Measurements from ENCODE around the gene EXD2. TPM values are rescaled to one million over a fixed set of nuclear protein-coding genes. Genes with fewer than 3 reads are reported as not detected.
A peak's percentile ranks its signal among the peaks of the same experiment; 100 is the strongest.

Gene EXD2
- total RNA-seq, 8 experiments from 2014 or later = 6.3 to 28.4 (median 18.8) TPM

- peak in 4 of 8 experiments; percentile 1 to 20 (median 4) for ATAC-seq (replicated peaks in 6 of 8)
- in situ Hi-C loops (cut with MboI; ENCODE audit: low pct_unique_long_range_greater_than_20kb in 2 of 9, low sequenced_read_pairs in 9 of 9, unreplicated experiment in 9 of 9) = loop anchor here in 2 of 9 experiments (25.0 kb wide), 1 partner anchor 200 kb away; no protein-coding TSS in a partner anchor
- 0 to 67% (median 17%) methylated on average over 1 to 2 of the region's 5 CpGs; no CpG with 5 or more reads in 3 of the 10 experiments for WGBS, 10 experiments
- Histone ChIP-seq H3K4me1 (replicated peaks in 1 of 2) (peaks cover 31 to 33% of the 10 kb centered on the region in 2 donors), H3K4me3 (peak overlapping the region; percentile 44 to 74 (median 59)), H3K27ac (no peak overlapping the region)
Observed at GRCh38 chr14:69261761-69262331, 70.5 kb downstream of the EXD2 start.

DNA sequence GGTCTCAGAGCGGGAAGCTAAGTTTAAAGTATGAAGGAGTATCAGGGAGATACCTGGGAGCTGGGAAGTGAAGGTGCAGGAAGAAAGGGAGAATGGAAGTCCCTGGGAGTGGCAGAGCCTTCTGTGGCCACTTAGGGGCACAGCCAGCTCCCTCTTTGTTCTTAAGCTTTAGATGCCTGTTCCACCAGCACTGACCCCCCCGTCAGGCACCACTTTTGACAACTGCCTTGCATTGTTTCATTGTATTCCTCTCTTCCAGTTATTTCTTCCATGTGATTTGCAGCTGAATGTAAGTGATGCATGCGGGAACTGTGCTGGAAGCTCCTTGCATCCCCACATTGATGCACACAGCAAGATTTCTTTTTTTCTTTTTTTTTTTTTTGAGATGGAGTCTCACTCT, 71.2 kb downstream of the EXD2 start:
- in situ Hi-C loops (cut with MboI; ENCODE audit: low pct_unique_long_range_greater_than_20kb in 2 of 9, low sequenced_read_pairs in 9 of 9, unreplicated experiment in 9 of 9) = loop anchor here in 2 of 9 experiments (25.0 kb wide), 1 partner anchor 200 kb away; no protein-coding TSS in a partner anchor
- no peak overlapping the region for H3K27ac ChIP-seq
- no peak for ATAC-seq (replicated peaks in 6 of 8)
- H3K4me1 ChIP-seq (replicated peaks in 1 of 2) = peaks cover 31 to 33% of the 10 kb centered on the region in 2 donors
- WGBS, 10 experiments = 0 to 92% (median 54%) methylated on average over 1 to 3 of the region's 3 CpGs; no CpG with 5 or more reads in 2 of the 10 experiments
- peak overlapping the region in 1 of 5 donors; percentile 59 for H3K4me3 ChIP-seq

GRCh38 chr14:69263364-69263763, 72.1 kb downstream of the EXD2 start:
- in situ Hi-C loops (cut with MboI; ENCODE audit: low pct_unique_long_range_greater_than_20kb in 2 of 9, low sequenced_read_pairs in 9 of 9, unreplicated experiment in 9 of 9) = loop anchor here in 2 of 9 experiments (25.0 kb wide), 1 partner anchor 199 kb away; no protein-coding TSS in a partner anchor
- Histone ChIP-seq H3K4me1 (replicated peaks in 1 of 2) (peaks cover 31 to 33% of the 10 kb centered on the region in 2 donors), H3K4me3 (peak overlapping the region in 1 of 5 donors; percentile 5), H3K27ac (peak overlapping the region in 1 of 2 donors; percentile 31)
- ATAC-seq (replicated peaks in 6 of 8) = peak in 7 of 8 experiments; percentile 17 to 78 (median 33)
- 0 to 100% (median 73%) methylated on average over 1 to 5 of the region's 6 CpGs; no CpG with 5 or more reads in 5 of the 10 experiments for WGBS, 10 experiments

DNA sequence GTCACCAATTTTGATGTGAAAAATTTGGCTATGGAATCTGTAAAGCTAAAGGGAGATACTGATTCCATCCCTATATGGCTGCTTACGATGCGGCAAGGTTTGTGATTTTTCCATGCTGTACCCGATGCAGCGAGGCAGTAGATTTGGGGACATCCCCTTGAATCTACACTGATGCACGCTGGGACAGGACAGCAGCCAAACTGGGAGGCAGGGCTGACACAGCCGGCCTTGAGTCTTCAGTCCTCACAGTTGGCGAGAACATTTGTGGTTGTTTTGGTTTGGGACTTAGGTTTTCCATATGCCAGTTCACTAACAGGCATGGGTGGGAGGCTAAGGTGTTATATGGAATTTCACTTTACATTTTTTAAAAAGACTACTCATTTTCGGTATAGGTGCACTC, 72.5 kb downstream of the EXD2 start:
- peak in 2 of 8 experiments; percentile 4 to 5 for ATAC-seq (replicated peaks in 6 of 8)
- Histone ChIP-seq H3K4me3 (no peak overlapping the region), H3K27ac (no peak overlapping the region)

DNA sequence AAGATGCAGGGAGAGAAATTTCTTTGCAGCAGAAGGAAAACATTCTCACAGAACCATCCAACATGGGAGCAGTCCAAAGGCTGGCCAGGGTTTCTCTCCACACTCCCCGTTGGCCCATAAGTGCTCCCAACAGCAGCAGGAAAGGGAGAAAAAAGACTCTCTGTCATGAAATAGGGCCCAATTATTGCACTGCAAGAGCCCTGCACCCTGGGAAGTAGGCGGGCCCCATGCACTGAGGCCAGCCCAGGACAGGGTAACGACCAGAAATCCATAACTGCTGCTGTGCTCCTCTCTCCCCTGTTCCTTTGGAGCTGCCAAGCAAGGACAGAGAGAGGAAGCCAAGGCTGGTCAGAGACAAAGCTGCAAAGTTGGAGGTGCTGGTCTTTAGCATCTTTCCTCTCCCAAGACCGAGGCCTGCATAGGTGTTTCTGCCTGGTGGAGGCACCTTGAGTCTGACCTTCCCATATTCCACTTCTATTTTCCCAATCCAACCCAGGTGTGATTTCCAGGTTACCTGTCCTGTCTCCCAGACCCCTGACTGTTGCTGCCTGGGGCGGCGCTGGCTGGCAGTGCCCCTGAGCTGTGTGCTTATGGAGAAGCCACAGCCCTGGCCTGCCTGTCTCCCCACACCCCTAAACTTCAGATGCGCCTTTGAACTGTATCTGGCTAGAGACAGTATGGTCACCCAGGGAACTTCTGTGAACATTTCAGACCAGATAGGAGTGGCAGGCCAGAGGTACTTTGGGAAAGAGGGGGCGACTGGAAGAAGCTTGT, 75.5 kb downstream of the EXD2 start:
- peaks cover 21 to 23% of the 10 kb centered on the region in 2 donors for H3K4me1 ChIP-seq (replicated peaks in 1 of 2)
- H3K27ac ChIP-seq = no peak overlapping the region
- in situ Hi-C loops (cut with MboI; ENCODE audit: low pct_unique_long_range_greater_than_20kb in 2 of 9, low sequenced_read_pairs in 9 of 9, unreplicated experiment in 9 of 9) = loop anchor here in 2 of 9 experiments (25.0 kb wide), 1 partner anchor 196 kb away; no protein-coding TSS in a partner anchor
- no peak overlapping the region for H3K4me3 ChIP-seq
- ATAC-seq (replicated peaks in 6 of 8) = no peak
- 63 to 100% (median 74%) methylated on average over 1 to 4 of the region's 8 CpGs; no CpG with 5 or more reads in 3 of the 10 experiments for WGBS, 10 experiments

More for the DNA sequence above, 72.5 kb downstream of the EXD2 start:
- WGBS, 10 experiments = 0 to 100% (median 0%) methylated on average over 1 to 7 of the region's 8 CpGs; no CpG with 5 or more reads in 3 of the 10 experiments
- peaks cover 28 to 31% of the 10 kb centered on the region in 2 donors for H3K4me1 ChIP-seq (replicated peaks in 1 of 2)
- in situ Hi-C loops (cut with MboI; ENCODE audit: low pct_unique_long_range_greater_than_20kb in 2 of 9, low sequenced_read_pairs in 9 of 9, unreplicated experiment in 9 of 9) = loop anchor here in 2 of 9 experiments (25.0 kb wide), 1 partner anchor 199 kb away; no protein-coding TSS in a partner anchor

DNA sequence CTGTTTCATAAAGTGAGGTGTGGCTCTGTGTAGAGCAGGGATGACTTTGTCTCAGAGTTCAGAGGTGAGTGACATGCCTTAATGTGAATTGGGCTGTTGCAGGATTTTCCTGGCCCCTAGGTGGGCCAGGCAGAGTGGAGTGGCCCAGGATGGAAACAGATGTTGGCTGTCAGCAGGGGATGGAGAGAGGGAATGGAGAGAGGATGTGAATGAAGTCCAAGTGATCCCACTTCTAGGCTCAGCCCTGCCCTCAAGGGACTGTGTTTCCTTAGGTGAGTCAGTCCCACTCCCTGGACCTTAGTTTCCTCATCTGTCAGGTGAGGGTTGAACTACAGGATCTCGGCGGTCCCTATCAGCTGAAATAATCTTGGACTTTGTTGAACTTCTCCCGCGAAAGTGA, 76.2 kb downstream of the EXD2 start:
- no peak for ATAC-seq (replicated peaks in 6 of 8)
- H3K4me1 ChIP-seq (replicated peaks in 1 of 2) = peaks cover 15% of the 10 kb centered on the region in 2 donors
- 65 to 100% (median 95%) methylated on average over 1 to 4 of the region's 4 CpGs; no CpG with 5 or more reads in 6 of the 10 experiments for WGBS, 10 experiments
- H3K4me3 ChIP-seq = no peak overlapping the region
- in situ Hi-C loops (cut with MboI; ENCODE audit: low pct_unique_long_range_greater_than_20kb in 2 of 9, low sequenced_read_pairs in 9 of 9, unreplicated experiment in 9 of 9) = loop anchor here in 2 of 9 experiments (25.0 kb wide), 1 partner anchor 195 kb away; no protein-coding TSS in a partner anchor
- no peak overlapping the region for H3K27ac ChIP-seq

GRCh38 chr14:69268223-69268622, 76.9 kb downstream of the EXD2 start:
- Histone ChIP-seq H3K27ac (no peak overlapping the region), H3K4me1 (replicated peaks in 1 of 2) (peaks cover 8% of the 10 kb centered on the region in 2 donors), H3K4me3 (no peak overlapping the region)
- 6 to 57% (median 20%) methylated on average over 1 to 2 of the region's 2 CpGs; no CpG with 5 or more reads in 5 of the 10 experiments for whole genome bisulfite sequencing, 10 experiments
- ATAC-seq (replicated peaks in 6 of 8) = no peak
- in situ Hi-C loops (cut with MboI; ENCODE audit: low pct_unique_long_range_greater_than_20kb in 2 of 9, low sequenced_read_pairs in 9 of 9, unreplicated experiment in 9 of 9) = loop anchor here in 2 of 9 experiments (25.0 kb wide), 1 partner anchor 194 kb away; no protein-coding TSS in a partner anchor

DNA sequence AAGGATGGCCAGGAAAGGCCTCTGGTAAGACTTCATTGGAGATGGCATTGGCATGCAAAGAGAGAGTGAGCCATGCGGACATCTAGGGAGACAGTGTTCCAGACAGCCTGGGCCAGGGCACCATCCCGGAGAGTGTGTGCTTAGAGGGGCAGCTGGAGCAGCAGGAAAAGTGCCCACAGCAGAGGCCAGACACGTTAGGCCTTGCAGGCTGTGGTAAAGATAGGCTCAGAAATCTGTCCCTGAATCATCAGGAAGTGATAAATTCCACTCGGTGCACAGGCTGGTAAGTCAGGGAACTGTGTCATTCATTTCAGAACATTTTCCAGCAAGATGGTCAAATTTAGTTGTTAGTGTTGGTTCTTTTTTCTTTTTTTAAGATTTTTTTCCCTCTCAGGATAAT, 77.5 kb downstream of the EXD2 start:
- Histone ChIP-seq H3K4me1 (replicated peaks in 1 of 2) (peaks cover 2 to 3% of the 10 kb centered on the region in 2 donors), H3K4me3 (no peak overlapping the region), H3K27ac (no peak overlapping the region)
- WGBS, 10 experiments = 0 to 100% (median 70%) methylated on average over 1 of the region's 4 CpGs; no CpG with 5 or more reads in 4 of the 10 experiments
- in situ Hi-C loops (cut with MboI; ENCODE audit: low pct_unique_long_range_greater_than_20kb in 2 of 9, low sequenced_read_pairs in 9 of 9, unreplicated experiment in 9 of 9) = loop anchor here in 2 of 9 experiments (25.0 kb wide), 1 partner anchor 194 kb away; no protein-coding TSS in a partner anchor
- ATAC-seq (replicated peaks in 6 of 8) = no peak

DNA sequence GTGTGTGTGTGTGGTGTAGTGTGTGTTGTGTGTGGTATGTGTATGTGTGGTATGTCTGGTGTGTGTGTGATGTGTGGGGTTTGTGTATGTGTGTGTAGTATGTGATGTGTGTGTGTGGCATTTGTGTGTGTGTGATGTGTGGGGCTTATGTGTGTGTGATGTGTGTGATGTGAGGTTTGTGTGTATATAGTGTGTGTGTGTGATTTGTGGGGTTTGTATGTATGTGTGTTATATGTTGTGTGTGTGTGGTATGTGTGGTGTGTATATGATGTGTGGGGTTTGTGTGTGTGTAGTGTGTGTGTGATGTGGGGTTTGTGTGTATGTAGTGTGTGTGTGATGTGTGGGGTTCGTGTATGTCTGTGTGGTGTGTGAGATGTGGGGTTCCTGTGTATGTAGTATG, 78.1 kb downstream of the EXD2 start:
- H3K27ac ChIP-seq = no peak overlapping the region
- H3K4me3 ChIP-seq = no peak overlapping the region
- no peak for ATAC-seq (replicated peaks in 6 of 8)
- 0 to 88% (median 68%) methylated on average over 1 of the region's 1 CpG; no CpG with 5 or more reads in 4 of the 10 experiments for WGBS, 10 experiments
- no peaks in the 10 kb centered on the region for H3K4me1 ChIP-seq (replicated peaks in 1 of 2)
- in situ Hi-C loops (cut with MboI; ENCODE audit: low pct_unique_long_range_greater_than_20kb in 2 of 9, low sequenced_read_pairs in 9 of 9, unreplicated experiment in 9 of 9) = loop anchor here in 2 of 9 experiments (25.0 kb wide), 1 partner anchor 193 kb away; no protein-coding TSS in a partner anchor

DNA sequence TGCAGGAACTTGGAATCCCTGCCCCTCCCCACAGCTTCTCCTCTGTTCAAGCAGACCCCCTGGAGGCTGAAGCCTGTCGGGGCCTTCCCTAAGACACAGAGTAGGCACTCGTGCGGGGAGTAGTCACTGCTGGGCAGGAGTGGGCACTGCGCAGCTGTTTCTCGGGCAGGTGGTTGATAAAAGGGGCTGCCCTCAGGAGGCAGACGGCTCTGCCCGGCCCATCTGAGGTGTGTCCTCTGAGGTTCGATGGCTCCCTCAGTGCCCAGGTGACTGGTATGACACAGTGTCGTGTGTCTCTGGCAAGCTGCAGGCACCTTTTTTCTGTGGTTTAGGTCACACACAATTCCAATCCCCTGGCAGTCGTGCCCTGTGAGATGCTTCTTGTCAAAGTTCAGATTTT, 78.8 kb downstream of the EXD2 start:
- in situ Hi-C loops (cut with MboI; ENCODE audit: low pct_unique_long_range_greater_than_20kb in 2 of 9, low sequenced_read_pairs in 9 of 9, unreplicated experiment in 9 of 9) = loop anchor here in 2 of 9 experiments (25.0 kb wide), 1 partner anchor 192 kb away; no protein-coding TSS in a partner anchor
- H3K4me3 ChIP-seq = no peak overlapping the region
- 57 to 100% (median 71%) methylated on average over 1 to 7 of the region's 10 CpGs; no CpG with 5 or more reads in 4 of the 10 experiments for WGBS, 10 experiments
- no peak for ATAC-seq (replicated peaks in 6 of 8)
- no peaks in the 10 kb centered on the region for H3K4me1 ChIP-seq (replicated peaks in 1 of 2)
- H3K27ac ChIP-seq = no peak overlapping the region

- ATAC-seq (replicated peaks in 6 of 8) = peak in 1 of 8 experiments; percentile 85
- in situ Hi-C loops (cut with MboI; ENCODE audit: low pct_unique_long_range_greater_than_20kb in 2 of 9, low sequenced_read_pairs in 9 of 9, unreplicated experiment in 9 of 9) = loop anchor here in 2 of 9 experiments (25.0 kb wide), 1 partner anchor 191 kb away; no protein-coding TSS in a partner anchor
- Histone ChIP-seq H3K4me1 (replicated peaks in 1 of 2) (no peaks in the 10 kb centered on the region), H3K4me3 (no peak overlapping the region), H3K27ac (no peak overlapping the region)
- WGBS, 10 experiments = 37 to 100% (median 92%) methylated on average over 1 to 10 of the region's 21 CpGs; no CpG with 5 or more reads in 1 of the 10 experiments
Observed at GRCh38 chr14:69270795-69271708, 79.8 kb downstream of the EXD2 start.

Measured in motor neuron (in vitro differentiated cells).